Right lobe of liver (tissue), 6 donors: Measurements from ENCODE around the gene GRK4. TPM values are rescaled to one million over a fixed set of nuclear protein-coding genes. Genes with fewer than 3 reads are reported as not detected.
A peak's percentile ranks its signal among the peaks of the same experiment; 100 is the strongest.
"Not testable (repeated sequence)": the region's sequence is repeated elsewhere in the genome, so short reads cannot be mapped to it uniquely, and the experiment has no call there.

Experiments
- ATAC-seq, 4 donors: fragments of 200-7000 bp; cut with Tn5 transposase; one replicate each; pipeline ENCODE4 v1.9.1; 2020; ENCODE audit warnings: mild to moderate bottlenecking in 4 of 4, moderate library complexity in 4 of 4
- DNase-seq, 3 donors: peaks; one replicate each; pipeline ENCODE4 v3.0.0-alpha.2; 2020
- H3K27ac ChIP-seq, 3 donors: fragments of 200-600 bp; one replicate each; pipeline ENCODE4 v1.8.0; 2022
- H3K27me3 ChIP-seq, 2 donors: fragments of 200-600 bp; one replicate each; pipeline ENCODE4 v1.8.0; 2022
- H3K36me3 ChIP-seq, 4 donors: fragments of 200-600 bp; sonication (generic) in 1 of 4; one replicate each; pipeline versions ENCODE4 v1.5.1 to v1.8.0; 2017 to 2022; ENCODE audit warnings: control low read depth in 1 of 4
- H3K4me1 ChIP-seq, 4 donors: fragments of 200-600 bp; sonication (generic) in 1 of 4; one replicate each; pipeline versions ENCODE4 v1.5.1 to v1.8.0; 2017 to 2022; ENCODE audit warnings: control low read depth in 1 of 4
- H3K4me3 ChIP-seq, 3 donors: fragments of 200-600 bp; one replicate each; pipeline ENCODE4 v1.8.0; 2022
- H3K9me3 ChIP-seq, 4 donors: fragments of 200-600 bp; sonication (generic) in 1 of 4; one replicate each; pipeline versions ENCODE4 v1.5.1 to v1.8.0; 2017 to 2022; ENCODE audit warnings: control low read depth in 1 of 4
- CTCF ChIP-seq, 4 donors: fragments of 200-600 bp in 3 of 4; fragments of 450-650 bp in 1 of 4; IDR thresholded peaks; one replicate each; pipeline versions ENCODE4 v1.5.1 to v1.8.0; 2016 to 2022; ENCODE audit warnings: antibody characterized with exemption in 4 of 4, mild to moderate bottlenecking in 2 of 4
- POLR2A ChIP-seq: fragments of 450-650 bp; IDR thresholded peaks from one replicate; pipeline ENCODE4 v1.6.1; 2017; ENCODE audit warnings: antibody characterized with exemption, mild to moderate bottlenecking
- WGBS: methylation state at CpG from one replicate; pipeline ENCODE4 v1.1.6; 2018; ENCODE audit warnings: low coverage, low lambda C conversion rate; ENCODE audit not compliant: insufficient coverage; ENCODE audit errors: missing lambda C conversion rate; 5-methylcytosine and 5-hydroxymethylcytosine counted together
- intact Hi-C, 2 donors: fragments of 100-400 bp; cut with DNase I; formaldehyde crosslinking; loops; one replicate each; pipeline versions ENCODE4 v1.11.2 to v1.14.1; 2022
- total RNA-seq, 6 experiments: library from RNA; depleted of rRNA in 2 of 6; stranded (reverse); fragments of >200 nt in 2 of 6; fragmentation: NEBNext Ultra II Directional in 3 of 6; extraction: Animal tissue kit (Norgen Biotek cat#: 25700) in 3 of 6; gene quantifications; one replicate each; pipeline versions ENCODE4 v1.1.0 to v1.2.4, GENCODE V29; 2016 to 2023
- donor health status: DM: no; HTN: yes; CAD: no.
- donor health status: DM: no; HTN: no; CAD: no.
- donor health status: DM: no; HTN: no; CAD: no.
- donor health status: DM: no; HTN: yes; CAD: no.
- donor health status: DM: no; HTN: yes; CAD: no.

GRK4 gene
- total RNA-seq, 6 experiments from 2014 or later, result 1.0 to 4.3 (median 2.8) TPM

GRCh38 chr4:3046623-3047022, 83.3 kb downstream of the GRK4 start:
- intact Hi-C loops, result no loop called here

GRCh38 chr4:3047464-3048286, 84.3 kb downstream of the GRK4 start:
- ATAC-seq (peak; percentile 82 to 90 (median 88)), DNase-seq (peak; percentile 68 to 75 (median 73))
- TF ChIP-seq POLR2A (no peak), CTCF (IDR thresholded peaks at IDR 0.05) (peak; percentile 70 to 84 (median 80))
- intact Hi-C loops, result no loop called here
- no peaks in the 10 kb centered on the region for H3K9me3 ChIP-seq
- H3K4me3 ChIP-seq, result peak overlapping the region; percentile 30 to 51 (median 46)
- no peak overlapping the region for H3K27ac ChIP-seq
- H3K36me3 ChIP-seq, result no peaks in the 10 kb centered on the region
- H3K4me1 ChIP-seq, result no peaks in the 10 kb centered on the region
- H3K27me3 ChIP-seq, result no peaks in the 10 kb centered on the region
- 32% methylated on average over 8 of the region's 20 CpGs for WGBS

More at GRCh38 chr4:3046623-3047022, 83.3 kb downstream of the GRK4 start:
- Histone ChIP-seq H3K9me3 (no peaks in the 10 kb centered on the region), H3K4me1 (peaks cover 0 to 6% (median 0%) of the 10 kb centered on the region in 4 donors), H3K36me3 (no peaks in the 10 kb centered on the region), H3K27ac (no peak overlapping the region), H3K4me3 (no peak overlapping the region), H3K27me3 (no peaks in the 10 kb centered on the region)
- ATAC-seq (no peak), DNase-seq (no peak)
- WGBS, result 85% methylated on average over 4 of the region's 4 CpGs
- TF ChIP-seq CTCF (IDR thresholded peaks at IDR 0.05) (no peak), POLR2A (no peak)

- 86% methylated on average over 7 of the region's 12 CpGs for WGBS
- H3K4me3 ChIP-seq, H3K36me3 ChIP-seq, H3K27ac ChIP-seq, ATAC-seq, DNase-seq, H3K27me3 ChIP-seq, H3K9me3 ChIP-seq, intact Hi-C loops, H3K4me1 ChIP-seq: not testable (repeated sequence)
Measured at GRCh38 chr4:3051141-3051897, 87.9 kb downstream of the GRK4 start.

- Histone ChIP-seq H3K9me3 (no peaks in the 10 kb centered on the region), H3K4me1 (no peaks in the 10 kb centered on the region), H3K27me3 (no peaks in the 10 kb centered on the region), H3K27ac (no peak overlapping the region), H3K36me3 (no peaks in the 10 kb centered on the region), H3K4me3 (no peak overlapping the region)
- WGBS, result 89% methylated on average over 2 of the region's 2 CpGs
- DNase-seq (no peak), ATAC-seq (no peak)
- intact Hi-C loops, result no loop called here
- no peak for TF ChIP-seq POLR2A
- no peak for TF ChIP-seq CTCF (IDR thresholded peaks at IDR 0.05)
Measured at GRCh38 chr4:3054169-3054759, 90.9 kb downstream of the GRK4 start.
